Ecto neural progenitor cell (in vitro differentiated cells): ENCODE data around the gene KIF5A.

Experiments
- DNase-seq: peaks from one replicate; pipeline ENCODE4 v3.0.0-alpha.2; 2018; ENCODE audit warnings: low spot score

KIF5A gene

DNA sequence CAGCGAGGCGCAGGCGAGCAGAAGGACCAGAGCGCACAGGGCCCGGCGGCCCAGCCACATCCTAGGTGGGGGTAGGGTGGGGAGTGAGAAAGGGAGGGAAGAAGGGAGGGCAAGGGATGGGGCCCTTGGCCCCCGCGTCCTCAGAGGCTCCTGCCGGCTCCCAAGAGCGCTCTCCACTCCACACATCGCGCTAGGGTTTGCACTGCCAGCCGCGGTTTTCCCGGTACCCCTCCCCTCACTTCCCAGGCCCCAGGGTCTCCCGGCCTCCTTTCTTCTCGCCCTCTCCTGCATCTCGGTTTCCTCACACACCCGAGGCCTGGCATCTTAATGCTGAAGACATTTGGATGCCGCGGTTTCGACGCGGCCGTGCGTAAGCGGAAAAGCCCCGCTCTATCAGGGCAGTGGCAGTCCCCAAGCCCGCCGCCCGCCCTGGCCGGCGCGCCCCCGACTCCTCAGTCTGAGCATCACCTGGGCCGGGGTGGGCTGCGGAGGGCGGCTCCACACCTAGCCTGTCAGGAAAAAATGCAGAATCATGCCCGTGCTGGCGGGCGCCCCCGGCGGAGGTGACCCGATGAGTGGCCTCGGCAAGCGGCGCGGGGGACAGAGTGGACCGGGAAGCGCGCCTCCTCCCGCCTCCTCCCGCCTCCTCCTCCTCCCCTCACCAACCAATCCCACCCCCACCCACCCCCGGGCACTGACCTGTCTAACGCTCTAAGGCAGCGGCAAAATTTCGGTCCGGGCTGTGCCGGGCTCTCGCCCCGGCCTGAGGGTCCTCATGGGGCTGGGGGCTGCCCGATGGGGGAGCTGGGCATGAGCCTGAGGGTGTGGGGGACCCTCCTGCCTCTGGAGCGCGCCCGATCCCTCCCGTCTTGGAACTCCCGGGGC is 82.5 kb downstream of the KIF5A start:
- DNase-seq = peak; percentile 81

DNA sequence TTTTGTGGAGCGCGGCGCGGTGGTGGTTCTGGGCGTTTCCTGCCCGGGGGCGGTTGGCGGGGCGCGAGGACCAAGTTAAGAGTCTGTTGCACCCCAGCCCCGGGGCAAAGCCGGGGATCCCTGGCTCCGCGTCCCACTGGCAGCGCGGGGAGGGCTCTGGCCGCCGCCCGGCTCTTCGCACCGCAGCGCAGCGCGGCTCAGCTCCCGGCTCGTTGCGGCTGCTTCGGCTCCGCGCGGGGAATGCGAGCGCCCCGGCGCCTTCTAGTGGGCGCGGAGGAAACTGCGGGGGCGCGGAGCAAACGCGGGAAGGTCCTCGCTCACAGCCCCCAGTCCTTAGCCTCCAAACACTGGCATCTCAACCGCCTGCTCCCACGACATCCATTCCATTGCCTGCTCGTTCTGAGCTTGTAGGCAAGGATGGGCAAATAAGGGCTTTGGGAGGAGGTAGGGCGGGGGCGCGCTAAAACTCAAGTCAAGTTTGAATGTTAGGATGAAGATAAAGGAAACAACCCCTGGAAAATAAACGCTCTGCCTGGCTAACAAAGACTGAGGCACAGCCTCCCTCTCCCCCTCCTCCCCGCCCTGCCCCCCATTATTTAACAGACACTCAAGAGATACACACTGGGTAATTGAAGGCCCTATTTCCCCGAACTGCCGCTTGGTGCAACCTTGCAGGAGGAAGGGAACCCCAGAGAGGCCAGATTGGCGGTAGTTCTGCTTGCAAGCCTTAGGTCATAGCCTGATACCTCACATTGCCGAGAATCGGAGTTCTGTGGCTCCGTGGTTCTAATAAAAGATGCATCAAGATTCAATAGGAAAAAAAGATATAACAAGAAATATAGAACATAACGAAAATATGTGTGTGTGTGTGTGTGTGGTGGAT is 83.4 kb downstream of the KIF5A start, which contains the start of gene B4GALNT1:
Gene B4GALNT1 (minus strand): TSS at position 244 of the 883 bp plus-strand sequence. CDS start 1,069 bp downstream, outside the sequence.
- DNase-seq = peak; percentile 89
